HG02885 (cell line): ENCODE results near the gene TEX55.
"Not testable (repeated sequence)": the region's sequence is repeated elsewhere in the genome, so short reads cannot be mapped to it uniquely, and the experiment has no call there.

Experiments used
- ATAC-seq: cut with Tn5 transposase; IDR thresholded peaks from one replicate; pipeline ENCODE4 v1.9.1; 2021; ENCODE audit warnings: mild to moderate bottlenecking; ENCODE audit not compliant: unreplicated experiment, poor library complexity

Gene TEX55

GRCh38 chr3:119145500-119146167 is at the start of gene TEX55:
TSS of gene TEX55 (plus strand) at chr3:119146165. CDS start at chr3:119146190, 25 bp downstream.
- ATAC-seq = peak; percentile 78

DNA sequence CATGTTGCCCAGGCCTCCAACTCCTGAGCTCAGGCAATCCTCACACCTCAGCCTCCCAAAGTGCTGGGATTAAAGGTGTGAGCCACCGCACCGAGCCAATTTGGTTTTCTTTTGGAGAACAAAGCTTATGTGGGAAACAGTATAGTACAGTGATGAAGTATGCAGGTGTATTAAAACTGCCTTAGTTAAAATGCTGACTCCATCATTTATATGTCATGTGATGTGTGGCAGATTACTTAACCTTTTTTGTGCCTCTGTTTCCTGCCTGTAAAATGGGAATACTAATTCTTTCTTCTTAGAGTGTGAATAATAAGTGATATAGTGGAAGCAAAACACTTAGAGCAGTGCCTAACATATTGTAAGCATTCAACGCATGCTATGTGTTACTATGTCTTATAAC is 48.0 kb upstream of the TEX55 start:
- ATAC-seq = no peak

DNA sequence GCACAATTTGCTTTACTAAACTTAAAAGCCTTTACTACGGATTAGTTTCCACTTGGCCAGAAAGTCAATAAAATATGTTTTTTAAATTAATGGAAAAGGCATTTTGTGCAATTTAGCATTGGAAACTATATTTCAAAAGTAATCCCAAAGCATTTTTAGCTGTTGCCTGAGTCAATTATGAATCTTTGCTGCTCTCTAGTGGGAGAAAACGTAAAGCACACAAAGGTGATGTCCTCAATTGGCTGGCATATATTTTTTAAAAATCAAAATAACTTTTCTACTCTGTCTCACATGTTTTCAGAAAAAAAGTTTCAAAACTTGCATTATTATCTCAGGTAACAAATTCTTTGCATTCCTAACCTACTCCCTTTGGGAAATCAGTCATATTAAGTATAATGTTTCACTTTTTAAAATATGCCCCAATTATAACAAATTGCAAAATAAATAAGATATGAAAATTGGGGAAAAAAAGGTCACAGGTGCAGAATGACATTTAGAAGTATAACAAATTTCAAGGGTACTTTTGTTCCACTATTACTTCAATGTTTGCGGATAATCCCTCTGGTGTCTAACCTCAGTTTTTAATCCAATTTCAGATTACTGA is 47.2 kb upstream of the TEX55 start:
- peak; percentile 62 for ATAC-seq

- ATAC-seq = no peak
Measured at GRCh38 chr3:119099785-119100184, 46.2 kb upstream of the TEX55 start.

- no peak for ATAC-seq
Measured at GRCh38 chr3:119104031-119104430, 41.9 kb upstream of the TEX55 start.

- not testable (repeated sequence) for ATAC-seq
Measured at GRCh38 chr3:119118330-119118729, 27.6 kb upstream of the TEX55 start.

GRCh38 chr3:119120480-119120879 is 25.5 kb upstream of the TEX55 start:
- ATAC-seq = no peak

DNA sequence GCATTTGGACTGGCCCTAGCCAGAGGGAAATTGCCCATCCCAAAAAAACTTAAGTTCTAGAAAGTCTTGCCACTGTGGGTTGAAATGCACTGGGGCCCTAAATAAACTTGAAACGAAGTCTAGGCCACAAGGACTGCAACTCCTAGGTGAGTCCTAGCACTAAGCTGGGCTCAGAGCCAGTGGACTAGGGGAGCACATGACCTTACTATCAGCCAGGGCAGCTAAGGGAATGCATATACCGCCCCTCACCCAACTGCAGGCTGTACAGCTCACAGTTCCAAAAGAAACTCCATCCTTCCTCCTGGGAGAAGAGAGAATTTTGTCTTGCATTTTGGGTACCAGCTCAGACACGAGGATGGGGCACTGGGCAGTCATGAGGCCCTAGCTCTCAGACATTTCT is 23.6 kb upstream of the TEX55 start:
- no peak for ATAC-seq

GRCh38 chr3:119125342-119125741 is 20.6 kb upstream of the TEX55 start:
- ATAC-seq = no peak

DNA sequence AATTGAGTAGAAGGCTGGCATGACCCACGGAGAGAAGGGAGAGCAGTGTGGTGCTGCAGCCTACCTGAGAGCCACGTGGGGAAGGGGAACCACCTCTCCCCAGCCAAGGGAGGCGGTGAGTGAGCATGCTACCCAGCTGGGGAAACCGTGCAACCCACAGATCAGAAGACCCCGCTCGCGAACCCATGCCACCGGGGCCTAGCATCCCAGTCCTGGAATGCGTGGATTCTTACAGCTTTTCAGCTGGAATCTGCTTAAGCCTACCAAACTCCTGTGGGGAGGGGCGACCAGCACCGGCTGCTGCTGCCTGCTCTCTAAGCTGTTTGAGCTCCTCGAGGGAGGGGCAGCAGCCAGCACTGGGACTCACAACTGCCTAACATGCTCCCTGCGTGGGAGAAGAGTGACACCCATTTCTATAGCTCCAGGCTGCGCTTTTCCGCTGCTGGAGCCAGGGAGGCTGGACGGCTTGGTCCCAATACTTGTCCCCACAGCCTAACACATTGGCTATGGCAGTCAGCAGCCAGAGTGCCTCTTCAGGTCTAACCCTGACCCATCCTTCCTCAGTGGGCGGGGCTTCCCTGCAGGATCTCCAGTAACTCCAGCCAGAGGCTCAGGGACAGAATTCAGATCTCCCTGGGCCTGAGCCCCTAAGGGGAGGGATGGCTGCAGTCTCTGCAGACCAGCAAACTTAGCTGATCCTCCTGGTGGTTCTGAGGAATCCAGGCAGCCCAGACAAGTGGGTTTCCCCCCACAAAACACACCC is 20.0 kb upstream of the TEX55 start:
- ATAC-seq = no peak

DNA sequence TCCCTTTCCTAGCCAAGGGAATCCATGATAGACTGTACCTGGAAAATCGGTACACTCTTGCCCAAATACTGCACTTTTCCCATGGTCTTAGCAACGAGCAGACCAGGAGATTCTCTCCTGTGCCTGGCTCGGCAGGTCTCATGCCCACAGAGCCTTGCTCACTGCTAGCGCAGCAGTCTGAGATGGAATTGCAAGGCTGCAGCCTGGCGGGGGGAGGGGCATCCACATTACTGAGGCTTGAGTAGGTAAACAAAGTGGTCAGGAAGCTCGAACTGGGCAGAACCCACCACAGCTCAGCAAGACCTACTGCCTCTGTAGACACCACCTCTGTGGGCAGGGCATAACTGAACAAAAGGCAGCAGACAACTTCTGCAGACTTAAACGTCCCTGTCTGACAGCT is 15.7 kb upstream of the TEX55 start:
- ATAC-seq = not testable (repeated sequence)

DNA sequence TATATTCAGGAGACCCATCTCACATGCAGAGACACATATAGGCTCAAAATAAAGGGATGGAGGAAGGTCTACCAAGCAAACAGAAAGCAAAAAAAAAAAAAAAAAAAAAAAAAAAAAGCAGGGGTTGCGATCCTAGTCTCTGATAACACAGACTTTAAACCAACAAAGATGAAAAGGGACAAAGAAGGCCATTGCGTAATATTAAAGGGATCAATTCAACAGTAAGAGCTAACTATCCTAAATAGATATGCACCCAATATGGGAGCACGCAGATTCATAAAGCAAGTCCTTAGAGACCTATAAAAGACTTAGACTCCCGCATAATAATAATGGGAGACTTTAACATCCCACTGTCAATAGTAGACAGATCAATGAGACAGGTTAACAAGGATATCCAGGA is 13.7 kb upstream of the TEX55 start:
- not testable (repeated sequence) for ATAC-seq

- not testable (repeated sequence) for ATAC-seq
Measured at GRCh38 chr3:119139360-119139759, 6.6 kb upstream of the TEX55 start.

- no peak for ATAC-seq
Measured at GRCh38 chr3:119140466-119140865, 5.5 kb upstream of the TEX55 start.

DNA sequence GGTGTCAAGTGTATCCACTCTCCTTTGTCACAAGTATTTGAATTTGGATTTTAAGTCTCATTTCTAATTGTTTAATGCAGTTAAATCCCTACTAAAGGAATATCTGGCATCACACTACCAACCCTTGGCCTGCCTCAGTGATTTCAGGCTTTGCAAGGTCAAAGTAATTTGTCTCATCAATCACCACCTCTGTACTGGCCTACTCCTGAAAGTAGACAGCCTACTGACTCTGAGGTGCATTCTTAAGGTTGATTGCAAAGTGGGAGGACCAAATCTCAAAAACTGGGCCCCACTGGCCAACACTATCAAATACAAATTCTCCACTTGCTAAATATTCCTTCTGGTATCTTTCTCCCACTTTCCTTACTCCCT is 851 bp upstream of the TEX55 start:
- peak; percentile 42 for ATAC-seq

GRCh38 chr3:119146578-119147375 is 812 bp downstream of the TEX55 start:
- no peak for ATAC-seq

- no peak for ATAC-seq
Measured at GRCh38 chr3:119147494-119147893, 1.5 kb downstream of the TEX55 start.

- no peak for ATAC-seq
Measured at GRCh38 chr3:119148493-119149180, 2.7 kb downstream of the TEX55 start.

GRCh38 chr3:119149484-119149883 is 3.5 kb downstream of the TEX55 start:
- no peak for ATAC-seq

GRCh38 chr3:119156868-119157267 is 10.9 kb downstream of the TEX55 start:
- no peak for ATAC-seq
